ACC112 (cell line): ENCODE data around the gene NKX6-2.

Experiments used
- H2AFZ ChIP-seq: fragments of 200-600 bp; sonication (generic); one replicate; pipeline ENCODE4 v1.6.0; 2017; ENCODE audit warnings: antibody characterized with exemption, low read length; ENCODE audit not compliant: unreplicated experiment
- H3K27ac ChIP-seq: fragments of 200-600 bp; sonication (generic); 2 replicates; pipeline ENCODE4 v1.5.1; 2014; ENCODE audit warnings: low read depth, mild to moderate bottlenecking, antibody characterized with exemption, low read length, moderate library complexity
- H3K27me3 ChIP-seq: fragments of 200-600 bp; sonication (generic); 2 replicates; pipeline ENCODE4 v1.6.1; 2014; ENCODE audit warnings: mild to moderate bottlenecking, antibody characterized with exemption, low read length, moderate library complexity, mixed read lengths; ENCODE audit not compliant: insufficient read depth
- H3K36me3 ChIP-seq: fragments of 200-600 bp; sonication (generic); 2 replicates; pipeline ENCODE4 v1.6.1; 2016; ENCODE audit warnings: mild to moderate bottlenecking, antibody characterized with exemption, low read length, moderate library complexity, mixed read lengths; ENCODE audit not compliant: insufficient read depth
- H3K4me1 ChIP-seq: fragments of 200-600 bp; sonication (generic); one replicate; pipeline ENCODE4 v1.6.1; 2016; ENCODE audit warnings: low read length, mixed read lengths; ENCODE audit not compliant: insufficient read depth, unreplicated experiment, control insufficient read depth
- H3K4me3 ChIP-seq: fragments of 200-600 bp; sonication (generic); 2 replicates; pipeline ENCODE4 v1.5.1; 2014; ENCODE audit warnings: mild to moderate bottlenecking, low read depth, low read length
- H3K79me2 ChIP-seq: fragments of 200-600 bp; sonication (generic); one replicate; pipeline ENCODE4 v1.6.0; 2016; ENCODE audit warnings: low read length; ENCODE audit not compliant: control insufficient read depth, unreplicated experiment, insufficient read depth

The NKX6-2 gene

DNA sequence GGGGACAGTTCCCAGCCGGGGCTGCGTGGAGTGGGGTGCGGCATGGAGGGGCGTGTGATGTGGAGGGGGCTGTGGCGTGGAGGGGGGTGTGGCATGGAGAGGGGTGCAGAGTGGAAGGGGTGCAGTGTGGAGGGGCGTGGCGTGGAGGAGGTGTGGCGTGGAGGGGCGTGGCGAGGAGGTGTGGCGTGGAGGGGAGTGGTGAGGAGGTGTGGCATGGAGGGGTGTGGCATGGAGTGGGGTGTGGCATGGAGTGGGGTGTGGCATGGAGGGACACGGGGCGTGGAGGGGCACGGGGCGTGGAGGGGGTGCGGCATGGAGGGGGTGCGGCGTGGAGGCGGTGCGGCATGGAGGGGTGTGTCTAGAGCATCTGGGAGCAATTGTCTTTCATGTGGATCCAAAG, 33.6 kb downstream of the NKX6-2 start:
- H3K36me3 ChIP-seq = peaks cover 4% of the 10 kb centered on the region; the same call in 1 of the 2 replicates
- no peak overlapping the region for H3K4me3 ChIP-seq
- H3K27ac ChIP-seq = no peak overlapping the region
- no peaks in the 10 kb centered on the region for H3K79me2 ChIP-seq
- no peaks in the 10 kb centered on the region for H3K4me1 ChIP-seq
- no peak overlapping the region for H2AFZ ChIP-seq
- H3K27me3 ChIP-seq = no peaks in the 10 kb centered on the region

DNA sequence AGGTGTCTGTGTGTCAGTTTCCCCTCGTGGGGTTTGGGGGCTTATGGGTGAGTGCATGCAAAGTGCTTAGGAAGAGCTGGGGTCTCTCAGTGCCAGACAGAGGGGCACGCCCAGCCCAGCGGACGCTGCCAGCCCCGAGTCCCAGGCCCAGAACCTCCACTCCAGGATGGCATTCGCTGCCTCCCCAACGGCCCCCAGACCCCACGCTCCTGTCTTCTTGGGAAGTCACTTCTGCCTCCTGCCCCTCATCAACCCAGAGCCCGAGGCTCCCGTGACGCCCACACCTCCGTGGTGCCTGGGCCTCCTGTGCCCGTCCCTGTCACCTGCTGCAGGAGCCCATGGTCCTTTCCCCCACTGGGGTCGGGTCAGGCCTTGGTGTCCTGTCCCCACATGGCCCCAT, 35.0 kb downstream of the NKX6-2 start:
- H3K36me3 ChIP-seq = peaks cover 4% of the 10 kb centered on the region; the same call in 1 of the 2 replicates
- no peak overlapping the region for H3K4me3 ChIP-seq
- H3K79me2 ChIP-seq = no peaks in the 10 kb centered on the region
- no peaks in the 10 kb centered on the region for H3K4me1 ChIP-seq
- H3K27ac ChIP-seq = no peak overlapping the region
- no peak overlapping the region for H2AFZ ChIP-seq
- H3K27me3 ChIP-seq = no peaks in the 10 kb centered on the region

DNA sequence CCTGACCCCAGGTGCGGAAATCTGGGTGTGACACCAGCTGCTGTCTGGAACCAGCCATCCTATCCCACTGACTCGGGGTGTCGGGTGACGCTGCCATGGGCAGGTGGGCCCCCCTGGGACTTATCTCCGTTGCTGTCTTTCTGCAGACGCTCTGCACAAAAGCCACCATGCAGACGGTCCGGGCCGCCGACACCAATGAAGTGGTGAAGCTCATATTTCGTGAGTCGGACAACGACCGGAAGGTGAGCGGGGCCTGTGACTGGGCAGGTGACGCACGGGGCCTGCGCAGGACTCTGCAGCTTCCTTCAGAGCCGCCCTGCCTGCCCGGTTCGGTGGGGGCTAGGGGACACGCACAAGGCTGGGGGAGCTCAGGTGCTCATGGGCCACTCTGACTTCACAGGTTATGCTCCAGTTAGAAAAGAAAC, 36.6 kb downstream of the NKX6-2 start:
- no peak overlapping the region for H3K4me3 ChIP-seq
- no peaks in the 10 kb centered on the region for H3K27me3 ChIP-seq
- no peak overlapping the region for H2AFZ ChIP-seq
- no peaks in the 10 kb centered on the region for H3K79me2 ChIP-seq
- H3K27ac ChIP-seq = no peak overlapping the region
- H3K4me1 ChIP-seq = no peaks in the 10 kb centered on the region
- H3K36me3 ChIP-seq = peaks cover 4% of the 10 kb centered on the region; the same call in 1 of the 2 replicates

DNA sequence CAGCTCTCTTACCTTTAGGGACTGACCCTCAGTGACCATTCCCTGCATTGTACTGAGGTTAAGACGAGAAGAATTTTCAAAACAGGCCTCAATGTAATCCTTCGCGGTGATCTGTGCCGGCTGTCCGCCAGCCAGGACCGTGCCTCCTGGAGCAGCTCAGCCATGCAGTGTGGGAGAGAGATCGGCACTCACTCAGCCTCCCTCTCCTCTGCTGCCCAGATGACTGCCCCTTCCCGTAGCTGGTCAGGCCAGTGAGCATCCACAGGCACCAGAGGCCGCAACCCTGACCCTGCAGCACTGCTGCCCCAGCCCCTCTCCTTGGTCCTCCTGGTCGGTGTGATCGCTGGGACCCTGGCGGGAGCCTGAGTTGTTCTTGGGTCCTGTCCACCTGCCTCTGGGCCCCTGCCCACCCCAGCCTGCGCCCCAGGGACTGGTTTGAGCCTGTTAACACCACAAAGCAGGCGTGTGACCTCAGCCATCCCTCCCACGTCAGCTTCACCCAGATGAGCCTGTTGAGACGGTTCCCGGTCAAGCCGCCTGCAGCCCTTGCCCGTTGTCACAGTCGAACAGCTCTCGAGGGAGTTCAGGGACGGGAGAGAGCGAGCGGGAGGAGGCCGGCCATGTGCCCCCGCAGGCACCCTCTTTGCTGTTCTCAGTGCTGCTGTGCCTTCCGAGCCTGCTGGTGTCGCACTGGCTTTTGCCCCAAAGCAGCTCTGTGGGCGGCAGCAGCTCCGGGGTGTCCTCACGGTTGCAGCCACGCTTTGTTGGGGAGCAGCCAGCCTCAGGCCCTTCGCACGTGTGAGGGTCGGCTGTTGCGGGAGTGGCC, 37.2 kb downstream of the NKX6-2 start:
- H3K27me3 ChIP-seq = no peaks in the 10 kb centered on the region
- H3K79me2 ChIP-seq = no peaks in the 10 kb centered on the region
- H2AFZ ChIP-seq = no peak overlapping the region
- no peak overlapping the region for H3K27ac ChIP-seq
- H3K4me3 ChIP-seq = no peak overlapping the region
- H3K36me3 ChIP-seq = no peaks in the 10 kb centered on the region
- no peaks in the 10 kb centered on the region for H3K4me1 ChIP-seq

DNA sequence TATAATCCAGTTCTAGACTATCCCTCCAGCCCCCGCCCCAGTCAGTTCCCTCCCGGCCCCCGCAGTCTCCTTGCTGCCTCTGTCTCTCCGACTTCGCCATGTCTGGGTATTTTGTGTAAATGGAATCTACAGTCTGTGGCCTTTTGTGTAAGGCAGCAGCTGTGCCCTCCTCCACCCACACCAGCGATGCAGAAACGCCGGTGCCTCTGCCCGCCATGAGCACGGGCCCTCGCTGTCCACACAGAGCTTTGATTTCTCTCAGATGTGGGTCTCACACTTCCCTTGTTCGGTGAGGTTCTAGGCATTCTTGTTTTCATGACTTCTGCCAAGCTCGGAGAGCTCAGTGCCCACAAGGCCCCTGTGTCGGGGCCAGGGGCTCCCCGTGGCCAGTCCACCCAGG, 37.8 kb downstream of the NKX6-2 start:
- no peak overlapping the region for H3K4me3 ChIP-seq
- no peak overlapping the region for H2AFZ ChIP-seq
- H3K36me3 ChIP-seq = no peaks in the 10 kb centered on the region
- no peaks in the 10 kb centered on the region for H3K4me1 ChIP-seq
- no peak overlapping the region for H3K27ac ChIP-seq
- no peaks in the 10 kb centered on the region for H3K27me3 ChIP-seq
- no peaks in the 10 kb centered on the region for H3K79me2 ChIP-seq

DNA sequence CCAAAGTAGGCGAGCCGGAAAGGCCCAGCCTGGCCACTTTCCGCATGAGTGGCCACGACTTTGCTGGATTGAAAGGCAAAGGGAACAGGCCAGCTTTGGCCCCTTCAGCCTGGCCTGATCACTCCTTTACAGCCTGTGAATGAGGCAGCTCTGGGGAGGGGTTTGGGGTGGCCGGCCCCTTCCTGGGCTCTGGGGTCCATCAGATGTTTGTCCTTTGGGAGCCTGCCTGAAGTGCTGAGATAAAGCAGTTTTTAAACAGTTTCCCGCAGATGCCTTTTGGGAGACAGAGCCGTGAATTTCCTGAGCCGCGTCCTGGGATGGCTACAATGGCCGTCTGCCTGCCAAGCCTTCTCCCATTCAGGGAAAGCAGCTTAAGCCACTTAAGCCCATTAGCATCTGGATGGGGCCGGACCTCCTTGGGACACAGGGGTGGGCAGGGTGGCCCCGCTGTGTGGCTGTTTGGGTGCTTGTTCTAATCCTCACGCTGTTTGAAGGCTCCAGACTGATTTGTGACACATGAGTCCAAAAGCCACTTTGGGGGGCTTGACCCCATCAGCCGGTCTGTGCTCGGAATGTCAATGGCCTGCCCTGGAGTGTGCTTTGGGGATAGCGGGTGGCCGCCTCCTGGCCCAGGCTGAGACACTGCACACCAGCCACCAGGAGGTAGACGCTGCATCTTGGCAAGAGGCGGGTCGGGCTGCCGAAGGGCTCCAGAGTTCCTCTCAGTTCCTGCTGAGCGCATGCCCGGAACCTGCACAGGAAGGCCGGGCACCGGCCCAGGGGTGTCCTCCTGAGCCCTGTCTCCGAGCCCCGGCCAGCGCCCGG, 38.9 kb downstream of the NKX6-2 start:
- Histone ChIP-seq H3K27me3 (no peaks in the 10 kb centered on the region), H3K4me1 (no peaks in the 10 kb centered on the region), H3K36me3 (no peaks in the 10 kb centered on the region), H3K4me3 (no peak overlapping the region), H2AFZ (no peak overlapping the region), H3K79me2 (no peaks in the 10 kb centered on the region), H3K27ac (no peak overlapping the region)

DNA sequence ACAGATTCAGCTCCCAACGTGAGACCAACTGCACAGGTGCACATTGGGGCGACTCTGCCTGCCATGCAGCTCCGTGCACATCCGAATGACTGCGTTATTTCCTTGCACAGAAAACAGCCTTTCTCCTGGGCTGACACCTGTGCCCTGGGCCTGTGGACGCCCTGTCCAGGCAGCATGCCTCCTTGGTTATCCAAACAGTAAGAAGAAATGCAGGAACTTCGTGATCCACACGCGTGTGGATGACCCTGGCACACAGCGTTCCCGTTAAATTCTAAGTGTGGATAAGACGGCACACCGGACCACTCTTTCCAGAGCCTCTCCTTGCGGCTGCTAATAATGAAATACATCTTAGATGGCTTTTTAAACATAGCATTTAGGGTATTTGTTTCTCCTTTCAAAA, 39.6 kb downstream of the NKX6-2 start:
- Histone ChIP-seq H3K4me3 (no peak overlapping the region), H3K36me3 (no peaks in the 10 kb centered on the region), H3K27me3 (no peaks in the 10 kb centered on the region), H2AFZ (no peak overlapping the region), H3K4me1 (no peaks in the 10 kb centered on the region), H3K79me2 (no peaks in the 10 kb centered on the region), H3K27ac (no peak overlapping the region)

DNA sequence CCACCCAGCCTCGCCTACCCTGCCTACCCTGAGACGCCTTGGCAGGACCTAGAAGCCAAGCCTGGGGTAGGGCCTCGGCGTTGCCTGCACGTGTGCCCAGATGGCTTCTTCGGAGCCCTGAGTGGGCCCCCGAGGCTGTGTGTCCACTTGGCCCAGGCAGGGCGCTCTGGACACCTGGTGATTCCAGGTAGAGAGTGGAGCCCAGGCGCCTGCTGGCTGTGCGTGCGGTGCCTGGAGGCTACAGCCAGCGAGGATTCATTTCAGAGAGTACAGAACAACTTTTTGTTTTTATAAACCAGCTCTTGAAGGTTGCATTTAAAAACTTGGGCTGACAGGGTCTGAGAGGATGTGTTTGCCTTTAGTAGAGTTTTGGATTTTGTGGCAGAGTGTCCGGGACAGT, 40.0 kb downstream of the NKX6-2 start:
- H3K79me2 ChIP-seq = no peaks in the 10 kb centered on the region
- H3K4me3 ChIP-seq = no peak overlapping the region
- no peak overlapping the region for H2AFZ ChIP-seq
- no peaks in the 10 kb centered on the region for H3K27me3 ChIP-seq
- no peaks in the 10 kb centered on the region for H3K4me1 ChIP-seq
- H3K27ac ChIP-seq = no peak overlapping the region
- H3K36me3 ChIP-seq = no peaks in the 10 kb centered on the region

DNA sequence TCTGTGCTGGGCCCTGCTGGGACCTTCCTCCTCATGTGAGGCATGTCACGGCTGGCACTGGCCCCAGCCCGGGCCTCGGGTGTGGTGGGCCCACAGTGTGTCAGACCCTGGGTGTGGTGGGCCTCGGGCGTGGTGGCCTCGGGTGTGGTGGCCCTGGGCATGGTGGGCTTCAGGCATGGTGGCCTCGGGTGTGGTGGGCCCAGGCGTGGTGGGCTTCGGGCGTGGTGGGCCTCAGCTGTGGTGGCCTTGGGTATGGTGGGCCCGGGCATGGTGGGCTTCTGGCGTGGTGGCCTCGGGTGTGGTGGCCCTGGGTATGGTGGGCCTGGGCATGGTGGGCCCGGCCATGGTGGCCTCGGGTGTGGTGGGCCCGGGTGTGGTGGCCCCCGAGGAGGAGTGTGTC, 40.4 kb downstream of the NKX6-2 start:
- Histone ChIP-seq H3K4me1 (no peaks in the 10 kb centered on the region), H3K27me3 (no peaks in the 10 kb centered on the region), H3K4me3 (no peak overlapping the region), H2AFZ (no peak overlapping the region), H3K36me3 (no peaks in the 10 kb centered on the region), H3K79me2 (no peaks in the 10 kb centered on the region), H3K27ac (no peak overlapping the region)

DNA sequence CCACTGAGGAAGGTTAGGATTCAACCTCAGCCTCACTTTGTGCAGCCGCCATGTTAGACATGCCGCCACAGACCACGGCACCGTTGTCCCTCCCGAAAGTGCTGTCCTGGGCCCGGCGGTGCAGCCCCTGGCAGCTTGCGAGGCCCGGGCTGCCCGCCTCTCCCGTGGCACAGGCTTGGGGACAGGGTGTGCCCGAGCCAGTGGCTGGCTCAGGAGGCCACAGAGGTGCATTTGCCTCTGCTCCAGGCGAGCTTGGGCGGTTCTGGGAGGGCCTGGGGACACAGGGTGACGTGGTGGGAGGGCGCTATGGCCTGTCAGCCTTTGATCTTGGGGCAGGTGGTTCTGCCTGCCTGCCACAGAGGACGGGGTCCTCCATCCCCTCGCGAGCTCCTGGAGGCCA, 41.1 kb downstream of the NKX6-2 start:
- Histone ChIP-seq H3K4me3 (no peak overlapping the region), H3K79me2 (no peaks in the 10 kb centered on the region), H3K27me3 (no peaks in the 10 kb centered on the region), H3K4me1 (no peaks in the 10 kb centered on the region), H3K36me3 (no peaks in the 10 kb centered on the region), H3K27ac (no peak overlapping the region), H2AFZ (no peak overlapping the region)
